ENCODE results near the gene CCDC126. TPM values are rescaled to one million over a fixed set of nuclear protein-coding genes. Genes with fewer than 3 reads are reported as not detected.

Gene CCDC126
- total RNA-seq, 4 donors from 2014 or later: 14.3 to 25.8 (median 19.8) TPM

DNA sequence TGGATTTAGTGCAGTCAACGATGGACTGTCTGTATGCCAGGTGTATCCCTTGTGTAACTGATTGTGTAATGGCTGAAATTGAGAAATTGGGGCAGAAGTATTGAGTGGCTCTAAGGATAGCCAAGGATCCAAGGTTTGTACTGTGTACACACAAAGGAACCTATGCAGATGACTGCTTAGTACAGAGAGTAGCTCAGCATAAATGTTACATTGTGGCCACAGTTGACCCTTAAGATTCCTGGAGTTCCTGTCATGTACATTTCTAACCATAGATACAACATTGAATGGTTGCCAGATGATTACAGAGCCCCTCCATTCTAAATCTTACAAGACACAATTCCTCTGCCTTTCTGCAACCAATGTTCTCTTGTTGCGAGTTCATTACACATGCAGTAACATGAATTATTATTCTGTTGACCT is 25.3 kb downstream of the CCDC126 start:
- ATAC-seq: peak; percentile 46
- TF ChIP-seq POLR2AphosphoS5 (IDR thresholded peaks at IDR 0.05): no peak
- H3K4me1 ChIP-seq: no peaks in the 10 kb centered on the region

DNA sequence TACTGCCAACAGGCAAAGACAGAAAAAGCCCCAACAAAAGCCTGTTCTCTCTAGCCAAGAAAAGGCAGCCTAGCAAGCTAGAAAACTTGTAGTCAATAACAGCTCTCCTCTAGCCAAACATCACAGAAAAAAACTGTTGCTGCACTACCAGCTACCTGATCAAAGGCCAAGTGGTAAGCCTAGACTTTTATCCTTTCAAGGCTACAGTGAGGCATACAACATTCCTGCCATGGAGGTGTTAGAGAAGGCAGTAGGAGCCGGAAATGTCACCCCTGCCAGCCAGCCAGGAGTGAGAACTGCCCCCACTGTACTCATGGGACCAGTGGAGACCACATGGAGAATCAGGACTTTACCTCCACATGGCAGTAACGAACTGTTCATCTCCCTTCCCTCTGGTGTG is 31.2 kb downstream of the CCDC126 start:
- H3K9me3 ChIP-seq: no peaks in the 10 kb centered on the region
- H3K27me3 ChIP-seq: no peaks in the 10 kb centered on the region
- H3K4me3 ChIP-seq: no peak overlapping the region
- ATAC-seq: no peak
- TF ChIP-seq, protein P1, sequence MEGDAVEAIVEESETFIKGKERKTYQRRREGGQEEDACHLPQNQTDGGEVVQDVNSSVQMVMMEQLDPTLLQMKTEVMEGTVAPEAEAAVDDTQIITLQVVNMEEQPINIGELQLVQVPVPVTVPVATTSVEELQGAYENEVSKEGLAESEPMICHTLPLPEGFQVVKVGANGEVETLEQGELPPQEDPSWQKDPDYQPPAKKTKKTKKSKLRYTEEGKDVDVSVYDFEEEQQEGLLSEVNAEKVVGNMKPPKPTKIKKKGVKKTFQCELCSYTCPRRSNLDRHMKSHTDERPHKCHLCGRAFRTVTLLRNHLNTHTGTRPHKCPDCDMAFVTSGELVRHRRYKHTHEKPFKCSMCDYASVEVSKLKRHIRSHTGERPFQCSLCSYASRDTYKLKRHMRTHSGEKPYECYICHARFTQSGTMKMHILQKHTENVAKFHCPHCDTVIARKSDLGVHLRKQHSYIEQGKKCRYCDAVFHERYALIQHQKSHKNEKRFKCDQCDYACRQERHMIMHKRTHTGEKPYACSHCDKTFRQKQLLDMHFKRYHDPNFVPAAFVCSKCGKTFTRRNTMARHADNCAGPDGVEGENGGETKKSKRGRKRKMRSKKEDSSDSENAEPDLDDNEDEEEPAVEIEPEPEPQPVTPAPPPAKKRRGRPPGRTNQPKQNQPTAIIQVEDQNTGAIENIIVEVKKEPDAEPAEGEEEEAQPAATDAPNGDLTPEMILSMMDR (IDR thresholded peaks at IDR 0.05): no peak
- TF ChIP-seq EP300 (IDR thresholded peaks at IDR 0.05) (no peak), POLR2AphosphoS5 (IDR thresholded peaks at IDR 0.05) (no peak), POLR2A (IDR thresholded peaks at IDR 0.05) (no peak)
- no CpG with 5 or more reads among the region's 2 CpGs for WGBS, 2 donors (ENCODE audit: low coverage in 1 of 2)
- no peak overlapping the region for H3K27ac ChIP-seq
- H3K36me3 ChIP-seq: peaks cover 0 to 11% of the 10 kb centered on the region in 2 donors
- peaks cover 0 to 6% (median 0%) of the 10 kb centered on the region in 3 donors for H3K4me1 ChIP-seq

More for the DNA sequence above, 25.3 kb downstream of the CCDC126 start:
- Histone ChIP-seq H3K27ac (no peak overlapping the region), H3K9me3 (peaks cover 0 to 13% (median 0%) of the 10 kb centered on the region in 3 donors), H3K27me3 (no peaks in the 10 kb centered on the region), H3K4me3 (no peak overlapping the region), H3K36me3 (peaks cover 0 to 18% of the 10 kb centered on the region in 2 donors)
- WGBS, 2 donors (ENCODE audit: low coverage in 1 of 2): 79 to 80% methylated on average over 2 of the region's 2 CpGs

DNA sequence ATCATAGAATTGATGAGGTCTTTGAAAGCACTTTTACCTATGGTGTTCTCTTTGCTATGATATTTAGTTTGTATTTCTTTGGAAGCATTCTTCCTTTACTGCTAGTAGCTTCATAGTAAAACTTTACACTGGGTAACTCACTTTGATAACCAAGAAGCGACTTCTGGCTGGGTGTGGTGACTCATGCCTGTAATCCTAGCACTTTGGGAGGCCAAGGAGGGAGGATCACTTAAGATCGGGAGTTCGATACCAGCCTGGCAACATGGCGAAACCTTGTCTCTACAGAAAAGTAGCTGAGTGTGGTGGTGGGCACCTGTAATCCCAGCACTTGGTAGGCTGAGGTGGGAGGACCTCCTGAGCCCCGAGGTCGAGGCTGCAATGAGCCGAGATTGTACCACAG is 36.2 kb downstream of the CCDC126 start:
- Histone ChIP-seq H3K36me3 (peaks cover 0 to 7% of the 10 kb centered on the region in 2 donors), H3K27me3 (no peaks in the 10 kb centered on the region), H3K4me1 (peaks cover 0 to 3% (median 0%) of the 10 kb centered on the region in 3 donors), H3K4me3 (no peak overlapping the region), H3K27ac (no peak overlapping the region), H3K9me3 (no peaks in the 10 kb centered on the region)
- no peak for TF ChIP-seq POLR2AphosphoS5 (IDR thresholded peaks at IDR 0.05)
- TF ChIP-seq, protein P1 (IDR thresholded peaks at IDR 0.05): no peak
- no peak for TF ChIP-seq EP300 (IDR thresholded peaks at IDR 0.05)
- TF ChIP-seq POLR2A (IDR thresholded peaks at IDR 0.05): no peak
- 91 to 98% methylated on average over 4 of the region's 7 CpGs for WGBS, 2 donors (ENCODE audit: low coverage in 1 of 2)
- ATAC-seq: no peak

DNA sequence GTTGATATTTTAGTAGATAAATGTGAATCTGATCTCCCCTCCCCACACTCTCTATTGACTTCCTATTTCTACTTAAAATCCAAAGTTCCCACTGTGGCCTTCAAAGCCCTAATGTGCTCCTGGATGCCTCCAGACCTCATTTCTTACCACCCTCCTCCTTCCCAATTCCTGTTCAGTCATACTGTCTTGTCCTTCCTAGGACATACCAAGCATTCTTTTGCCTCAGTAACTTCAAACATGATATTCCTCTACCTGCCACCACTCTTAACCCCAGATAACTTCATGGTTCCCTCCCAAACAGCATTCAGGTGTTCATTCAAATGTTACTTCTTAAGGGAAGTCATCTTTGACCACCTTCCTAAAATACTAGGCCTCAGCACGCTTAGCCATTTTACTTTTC is 48.6 kb downstream of the CCDC126 start:
- no peaks in the 10 kb centered on the region for H3K4me1 ChIP-seq
- 90 to 92% methylated on average over 1 of the region's 1 CpG for WGBS, 2 donors (ENCODE audit: low coverage in 1 of 2)

DNA sequence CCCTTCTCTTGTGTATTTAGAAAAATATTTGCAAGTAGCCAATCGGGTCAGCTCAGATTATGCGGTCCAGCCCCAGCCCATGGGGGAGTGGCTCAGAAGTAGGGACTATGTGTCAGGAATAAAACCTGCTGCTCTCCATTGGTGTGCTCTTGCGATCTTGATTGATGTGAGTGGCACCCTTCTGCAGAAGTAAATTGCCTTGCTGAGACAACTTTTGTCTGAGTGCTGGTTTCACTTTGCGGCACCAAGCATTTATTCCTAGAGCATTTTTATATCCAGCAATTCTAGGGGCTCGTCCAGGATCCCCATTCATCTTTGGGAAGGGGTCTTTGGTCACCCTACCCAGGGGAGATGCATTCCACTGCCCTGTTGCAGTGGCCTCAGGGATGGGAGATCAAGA is 56.8 kb downstream of the CCDC126 start:
- Histone ChIP-seq H3K9me3 (peaks cover 0 to 32% (median 0%) of the 10 kb centered on the region in 3 donors), H3K27ac (no peak overlapping the region), H3K4me3 (no peak overlapping the region), H3K27me3 (no peaks in the 10 kb centered on the region), H3K36me3 (no peaks in the 10 kb centered on the region), H3K4me1 (no peaks in the 10 kb centered on the region)
- TF ChIP-seq, protein P1 (IDR thresholded peaks at IDR 0.05): no peak
- TF ChIP-seq EP300 (IDR thresholded peaks at IDR 0.05): no peak
- no peak for TF ChIP-seq POLR2AphosphoS5 (IDR thresholded peaks at IDR 0.05)
- TF ChIP-seq POLR2A (IDR thresholded peaks at IDR 0.05): no peak
- no peak for ATAC-seq
- 100% methylated on average over 1 of the region's 5 CpGs; no CpG with 5 or more reads in 1 of the 2 donors for WGBS, 2 donors (ENCODE audit: low coverage in 1 of 2)

More for the DNA sequence above, 48.6 kb downstream of the CCDC126 start:
- Histone ChIP-seq H3K27me3 (no peaks in the 10 kb centered on the region), H3K9me3 (no peaks in the 10 kb centered on the region), H3K36me3 (peaks cover 0 to 4% of the 10 kb centered on the region in 2 donors), H3K4me3 (no peak overlapping the region), H3K27ac (no peak overlapping the region)
- ATAC-seq: no peak
- TF ChIP-seq, protein P1 (IDR thresholded peaks at IDR 0.05): no peak
- TF ChIP-seq POLR2A (IDR thresholded peaks at IDR 0.05) (no peak), EP300 (IDR thresholded peaks at IDR 0.05) (no peak), POLR2AphosphoS5 (IDR thresholded peaks at IDR 0.05) (no peak)
